HG03439 (cell line): ENCODE measurements around the gene HDAC4.

Experiments used
- ATAC-seq: cut with Tn5 transposase; IDR thresholded peaks from one replicate; pipeline ENCODE4 v1.9.1; 2021; ENCODE audit warnings: mild to moderate bottlenecking, moderate library complexity; ENCODE audit not compliant: unreplicated experiment

HDAC4 gene

DNA sequence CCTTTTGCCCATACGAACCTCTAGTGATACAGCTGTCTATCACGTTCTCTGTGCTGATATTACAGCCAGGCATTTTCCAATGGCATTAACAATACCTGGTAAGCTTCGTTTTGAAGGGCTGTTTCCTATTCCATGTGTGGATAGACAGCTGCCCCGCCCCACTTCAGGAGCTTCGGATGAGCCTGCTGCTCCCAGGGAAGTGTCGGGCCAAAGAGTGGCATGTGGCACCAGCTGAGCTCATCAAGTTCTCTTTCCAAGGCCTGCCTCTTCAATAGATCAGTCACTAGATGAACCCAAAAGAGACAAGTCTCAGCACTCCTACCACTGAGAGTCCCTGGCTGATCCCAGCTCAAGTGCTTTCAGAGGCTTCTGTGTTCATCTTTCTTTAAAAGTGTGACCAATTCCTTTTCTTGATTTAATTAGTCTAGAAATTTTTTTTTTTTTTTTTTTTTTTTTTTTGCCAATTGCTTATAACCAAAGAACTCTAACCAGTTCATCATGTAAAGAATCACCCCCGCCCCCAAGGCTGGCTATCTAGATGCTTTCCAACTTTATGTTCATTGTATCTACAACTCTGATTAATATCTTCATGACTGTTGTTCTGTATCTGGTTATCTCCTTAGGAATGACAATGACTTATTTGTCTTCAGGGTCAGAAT is 46.6 kb downstream of the HDAC4 start:
- no peak for ATAC-seq

DNA sequence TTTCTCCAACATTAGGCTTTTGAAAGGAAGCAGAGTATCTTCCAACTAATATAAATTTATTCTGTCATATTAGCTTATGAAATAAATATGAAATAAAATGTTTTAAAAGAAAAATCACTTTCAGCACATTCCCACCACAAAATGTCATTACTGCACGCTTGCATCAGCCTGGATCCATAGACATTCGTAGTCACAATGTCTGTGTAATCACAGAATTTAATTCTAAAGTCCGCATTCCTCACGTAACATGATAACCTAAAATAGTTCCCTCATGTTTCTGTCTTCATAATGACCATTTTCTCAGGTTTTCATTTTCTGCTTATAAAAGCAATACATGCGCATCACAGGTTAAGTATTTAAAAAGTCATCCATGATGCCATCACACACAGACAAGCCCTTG is 47.1 kb downstream of the HDAC4 start:
- no peak for ATAC-seq

DNA sequence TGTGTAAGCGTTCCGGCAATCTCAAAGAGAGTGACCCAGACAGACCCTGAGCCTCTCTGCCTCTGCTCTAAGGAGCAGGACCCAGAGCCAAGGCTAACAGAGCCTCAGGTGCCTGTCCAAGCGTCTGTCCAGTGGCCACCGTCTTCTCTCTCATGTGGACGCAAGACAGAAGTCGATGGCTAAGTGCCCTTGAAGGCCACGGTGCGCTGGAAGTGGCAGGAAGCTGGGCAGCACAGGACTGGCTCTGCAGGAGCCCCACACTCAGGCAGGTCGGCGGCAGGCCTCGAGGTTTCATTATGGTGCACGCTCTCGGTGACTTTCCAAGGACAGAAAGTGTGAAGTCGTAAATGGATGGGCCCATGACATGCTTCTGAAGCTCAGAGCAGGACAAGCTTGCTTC is 49.1 kb downstream of the HDAC4 start:
- no peak for ATAC-seq

DNA sequence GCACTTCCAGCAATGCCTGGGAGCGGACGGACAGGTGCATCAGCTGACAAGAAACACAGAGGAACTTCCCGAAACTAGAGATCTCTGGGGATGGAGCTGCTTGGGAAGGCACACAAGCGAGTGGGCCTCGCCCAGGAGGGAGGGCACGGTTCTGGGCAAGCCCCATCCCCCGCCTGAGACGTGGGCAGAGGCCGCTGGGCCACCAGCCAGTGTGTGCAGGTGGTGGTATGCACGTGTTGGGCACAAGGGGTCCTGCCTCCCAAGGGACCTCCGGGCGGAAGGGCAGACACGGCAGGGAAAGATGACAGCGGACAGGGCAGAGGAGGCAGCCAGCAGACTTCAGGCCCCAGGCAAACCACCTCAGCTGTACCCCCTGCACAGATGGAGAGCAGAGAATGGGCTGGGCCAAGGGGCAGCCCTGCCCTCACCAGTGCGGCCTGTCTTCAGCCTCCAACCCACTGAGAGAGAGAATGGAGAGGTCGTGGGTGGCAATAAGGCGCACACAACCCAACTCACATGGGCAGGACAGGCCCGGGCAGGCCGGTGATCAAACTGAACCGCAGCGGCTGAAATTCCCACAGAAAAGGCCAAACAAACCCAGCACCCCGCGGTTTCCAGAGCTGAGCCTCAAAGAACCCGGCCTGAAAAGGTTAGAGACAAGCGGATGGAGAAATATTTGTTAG is 51.2 kb downstream of the HDAC4 start:
- ATAC-seq = no peak

DNA sequence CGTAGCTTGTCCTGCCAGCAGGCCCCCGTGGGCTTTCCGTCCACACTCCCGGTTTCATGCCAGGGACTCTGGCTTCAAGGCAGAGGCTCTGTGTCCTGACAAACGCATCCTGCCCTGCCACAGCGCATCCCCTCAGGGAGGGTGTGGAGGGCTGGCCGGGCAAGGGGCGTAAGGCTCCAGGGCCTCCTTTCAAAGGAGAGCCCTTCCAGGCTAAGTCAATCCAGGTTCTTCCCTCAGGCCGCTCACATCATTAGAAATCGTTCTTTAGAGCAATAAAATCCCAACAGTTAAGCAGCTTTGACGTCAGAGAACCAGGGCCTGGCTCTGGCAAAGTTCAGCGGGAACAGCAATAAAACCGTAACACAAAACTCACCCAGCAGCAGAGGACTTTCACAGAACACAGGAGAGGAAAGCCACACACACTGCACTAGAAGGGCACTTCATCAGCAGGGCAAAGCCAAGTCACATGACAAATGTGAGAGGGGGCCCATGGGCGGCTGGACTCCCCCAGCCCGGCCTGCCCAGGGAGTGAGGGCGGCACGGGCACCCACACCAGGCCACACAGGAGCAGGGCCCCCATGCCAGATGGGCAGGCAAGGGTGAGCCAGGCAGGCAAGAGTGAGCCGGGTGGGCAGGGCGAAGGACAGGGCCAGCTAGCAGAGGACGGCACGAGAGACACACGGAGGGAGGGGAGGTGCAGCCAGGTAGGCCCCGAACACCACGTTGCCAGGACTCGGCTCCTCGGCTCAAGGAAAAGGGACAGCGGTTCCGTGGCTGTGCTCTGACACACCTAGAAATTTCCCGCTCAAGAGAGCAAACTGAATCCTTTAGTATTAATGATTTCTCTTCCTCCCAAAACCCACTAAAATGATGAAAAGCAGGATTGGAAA is 52.0 kb downstream of the HDAC4 start:
- no peak for ATAC-seq

DNA sequence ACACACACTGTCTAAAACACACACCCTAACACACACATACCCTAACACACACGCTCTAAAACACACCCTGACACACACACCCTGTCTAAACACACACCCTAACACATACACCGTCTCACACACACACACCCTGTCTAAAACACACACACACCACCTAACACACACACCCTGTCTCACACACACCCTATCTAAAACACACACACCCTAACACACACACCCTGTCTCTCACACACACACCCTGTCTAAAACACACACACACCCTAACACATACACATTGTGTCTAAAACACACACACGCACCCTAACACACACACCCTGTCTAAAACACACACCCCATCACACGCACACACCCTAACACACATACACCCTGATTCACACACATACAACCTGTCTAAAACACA is 54.1 kb downstream of the HDAC4 start:
- no peak for ATAC-seq

DNA sequence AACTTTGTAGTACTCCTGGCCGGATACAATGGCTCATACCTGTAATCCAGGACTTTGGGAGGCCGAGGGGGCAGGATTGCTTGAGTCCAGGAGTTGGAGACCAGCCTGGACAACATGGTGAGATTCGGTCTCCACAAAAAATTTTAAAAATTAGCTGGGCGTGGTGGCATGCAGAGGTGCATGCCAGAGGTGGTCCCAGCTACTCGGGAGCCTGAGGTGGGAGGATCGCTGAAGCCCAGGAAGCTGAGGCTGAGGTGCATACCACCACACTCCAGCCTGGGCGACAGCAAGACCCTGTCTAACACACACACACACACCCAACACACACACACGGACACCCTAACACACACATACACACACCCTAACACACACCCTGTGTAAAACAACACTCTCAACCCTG is 55.6 kb downstream of the HDAC4 start:
- no peak for ATAC-seq

DNA sequence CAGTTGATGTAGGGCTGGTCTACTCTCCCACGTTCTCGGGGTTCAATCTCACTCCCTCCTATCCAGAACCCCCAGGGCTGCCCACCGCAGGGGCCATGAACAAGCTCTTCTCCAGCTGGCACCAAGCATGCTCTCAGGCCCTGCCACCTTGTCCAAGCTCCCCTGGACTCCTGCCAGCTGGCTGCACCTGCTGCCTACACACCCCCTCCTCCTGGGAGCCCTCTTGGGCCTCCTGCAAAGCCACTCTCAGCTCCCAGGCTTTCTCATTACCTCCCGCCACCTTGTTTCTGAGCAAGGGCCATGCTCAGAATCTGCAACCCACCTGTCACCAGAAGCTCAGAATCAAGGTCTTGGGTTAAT is 56.0 kb downstream of the HDAC4 start:
- no peak for ATAC-seq

DNA sequence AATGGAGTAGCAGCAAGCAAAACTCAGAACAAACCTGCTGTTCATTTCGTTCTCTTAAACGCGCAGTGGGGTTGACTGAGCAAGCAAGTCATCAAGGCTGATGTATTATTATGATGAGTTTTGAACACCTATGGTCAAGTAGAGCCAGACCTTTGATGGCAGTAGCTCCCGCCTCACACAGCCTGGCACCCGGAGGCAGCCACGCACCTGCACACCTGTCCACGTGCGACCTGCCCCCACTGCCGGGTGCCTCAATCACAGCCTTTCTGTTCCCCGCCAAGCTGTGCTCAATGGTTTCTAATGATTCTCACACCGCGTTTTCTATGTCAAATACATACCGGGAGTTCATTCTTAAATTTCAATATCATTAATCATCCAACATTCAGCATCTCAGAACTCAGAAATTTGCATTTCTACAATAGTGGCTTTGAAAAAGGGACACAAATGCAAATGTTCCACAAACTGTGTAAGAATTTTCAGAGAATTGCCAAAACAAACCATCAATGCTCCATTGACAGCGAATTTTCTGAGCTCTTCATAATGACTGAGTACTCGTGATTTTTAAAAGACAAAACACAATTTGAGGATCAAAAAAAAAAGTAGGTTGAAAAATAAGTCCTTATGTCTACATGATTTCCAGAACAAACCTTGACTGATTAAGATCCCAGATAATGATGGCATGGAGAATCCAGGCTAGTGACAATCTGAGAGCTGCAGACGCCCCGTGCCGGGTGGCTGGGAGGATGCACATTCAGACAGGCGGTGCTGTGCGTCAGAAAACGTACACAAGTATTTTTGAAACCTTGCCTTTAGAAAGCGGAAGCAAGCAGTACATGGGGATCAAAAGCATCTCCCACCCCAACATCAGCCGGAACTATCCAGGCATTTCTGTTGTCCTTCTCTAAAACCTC is 56.6 kb downstream of the HDAC4 start:
- ATAC-seq = no peak

DNA sequence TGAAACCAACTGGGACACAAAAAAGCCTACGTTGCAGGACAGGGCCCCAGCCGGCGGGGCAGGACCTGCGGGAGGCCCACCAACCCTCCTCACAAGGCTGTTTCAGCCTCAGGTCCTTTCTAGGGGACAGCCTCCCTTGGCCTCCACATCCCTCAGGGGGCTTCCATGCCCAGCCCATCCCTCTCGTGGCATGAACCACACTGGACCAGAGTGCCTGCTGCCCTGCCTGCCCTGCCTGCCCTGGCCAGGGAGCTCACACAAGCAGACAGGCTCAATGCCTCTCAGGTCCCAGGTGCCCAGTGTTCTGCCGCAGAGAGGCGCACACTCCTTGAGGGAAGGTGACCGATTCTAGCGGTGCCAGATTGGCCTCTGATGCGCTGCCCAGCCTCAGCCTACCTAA is 57.4 kb downstream of the HDAC4 start:
- ATAC-seq = no peak

DNA sequence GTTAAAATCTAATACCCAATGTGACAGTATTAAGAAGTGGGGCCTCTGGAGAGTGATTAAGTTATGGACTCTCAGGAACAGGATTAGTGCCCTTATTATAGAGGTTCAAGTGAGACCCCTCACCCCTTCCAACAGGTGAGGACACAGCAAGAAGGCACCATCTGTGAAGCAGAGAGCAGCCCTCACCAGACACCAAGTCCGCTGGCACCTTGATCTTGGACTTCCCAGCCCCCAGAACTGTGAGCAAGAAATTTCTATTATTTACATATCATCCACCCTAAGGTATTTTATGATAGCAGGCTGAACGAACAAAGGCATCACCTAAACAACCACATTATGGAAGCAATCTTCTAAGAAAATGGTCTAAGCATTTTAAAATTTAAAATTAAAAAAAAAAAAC is 59.0 kb downstream of the HDAC4 start:
- ATAC-seq = no peak

DNA sequence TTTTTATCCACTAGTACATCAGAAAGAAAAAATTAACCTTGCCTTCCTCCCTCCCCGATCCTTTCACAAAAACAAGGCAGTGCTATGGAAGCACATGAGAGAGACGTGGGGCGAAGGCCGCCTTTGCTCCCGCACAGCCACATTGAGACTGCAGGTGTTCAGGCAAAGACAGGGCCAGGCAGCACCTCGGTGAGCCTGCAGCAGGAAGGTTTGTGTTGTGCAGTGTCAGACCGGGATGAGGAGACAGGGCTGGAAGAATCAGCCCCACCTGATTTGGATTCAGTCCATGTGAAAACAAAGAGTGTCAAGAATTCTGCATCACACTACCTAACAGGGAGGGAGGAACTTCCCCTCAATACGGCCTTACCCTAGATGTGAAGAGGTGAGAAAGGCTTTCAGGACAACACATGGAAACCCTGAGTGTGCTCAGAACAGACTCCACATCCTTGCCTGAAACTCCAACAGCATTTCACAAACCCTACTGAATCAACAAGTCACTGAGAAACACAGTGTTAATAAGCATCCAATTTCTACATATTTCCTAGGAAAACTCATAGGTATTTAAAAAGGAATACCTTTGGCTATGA is 59.6 kb downstream of the HDAC4 start:
- no peak for ATAC-seq

DNA sequence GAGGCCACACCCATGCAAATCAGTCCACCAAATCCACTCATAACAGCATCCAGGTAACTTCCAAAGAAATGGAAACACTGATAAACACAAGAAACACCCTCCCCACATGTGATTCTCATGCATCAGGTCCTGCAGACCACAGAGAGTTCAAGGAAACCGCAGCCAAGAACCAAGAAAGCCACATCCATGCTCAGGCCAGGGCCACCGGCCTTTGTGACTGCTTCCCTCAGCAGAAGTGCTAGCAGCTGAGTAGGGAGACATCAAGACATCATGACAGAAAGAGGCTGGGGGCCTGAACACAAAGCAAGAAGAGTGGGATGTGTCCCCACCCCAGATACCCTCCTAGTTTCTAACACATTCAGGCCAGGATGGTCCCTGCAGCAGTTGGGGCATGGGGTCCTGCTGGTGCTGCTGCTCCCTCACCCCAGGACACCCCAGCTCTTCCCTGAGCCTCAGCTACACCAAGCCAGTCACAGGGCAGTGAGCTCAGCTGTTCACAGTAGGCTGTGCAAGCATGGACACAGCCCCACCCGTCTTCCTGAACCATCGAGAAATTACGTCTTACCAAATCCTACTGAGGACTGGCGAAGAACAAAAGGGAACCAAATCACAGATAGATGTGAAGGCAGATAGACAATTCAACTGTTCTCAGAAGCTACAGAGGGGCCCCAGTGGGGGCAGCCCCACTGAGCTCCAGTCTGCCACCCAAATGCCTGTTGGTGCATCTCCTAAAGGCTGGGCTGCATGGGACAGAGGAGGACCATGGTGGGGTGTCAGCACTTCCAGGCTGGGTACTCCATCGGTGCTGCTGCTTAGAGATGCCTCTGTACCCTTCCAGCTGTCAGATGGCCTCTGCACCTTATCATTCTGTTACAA is 60.9 kb downstream of the HDAC4 start:
- ATAC-seq = no peak

DNA sequence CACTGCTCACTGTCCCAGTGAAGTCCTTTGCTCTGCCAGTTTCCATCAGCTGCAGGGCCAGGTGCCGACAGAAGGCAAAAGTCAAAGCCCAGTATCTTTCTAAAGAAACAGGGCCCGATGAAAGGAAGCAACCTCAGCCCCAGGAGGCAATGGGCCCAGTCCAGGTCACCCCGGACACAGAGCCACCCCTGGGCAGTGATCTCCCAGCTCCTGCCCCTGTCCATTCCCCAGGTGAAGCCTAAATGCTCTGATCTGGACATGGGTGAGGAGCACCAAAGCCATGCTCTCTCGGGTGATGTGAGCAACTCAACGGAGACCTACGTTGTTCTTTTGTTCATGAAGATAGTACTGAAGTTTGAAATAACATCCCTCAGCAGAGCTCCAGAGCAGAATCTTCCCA is 61.6 kb downstream of the HDAC4 start:
- no peak for ATAC-seq

DNA sequence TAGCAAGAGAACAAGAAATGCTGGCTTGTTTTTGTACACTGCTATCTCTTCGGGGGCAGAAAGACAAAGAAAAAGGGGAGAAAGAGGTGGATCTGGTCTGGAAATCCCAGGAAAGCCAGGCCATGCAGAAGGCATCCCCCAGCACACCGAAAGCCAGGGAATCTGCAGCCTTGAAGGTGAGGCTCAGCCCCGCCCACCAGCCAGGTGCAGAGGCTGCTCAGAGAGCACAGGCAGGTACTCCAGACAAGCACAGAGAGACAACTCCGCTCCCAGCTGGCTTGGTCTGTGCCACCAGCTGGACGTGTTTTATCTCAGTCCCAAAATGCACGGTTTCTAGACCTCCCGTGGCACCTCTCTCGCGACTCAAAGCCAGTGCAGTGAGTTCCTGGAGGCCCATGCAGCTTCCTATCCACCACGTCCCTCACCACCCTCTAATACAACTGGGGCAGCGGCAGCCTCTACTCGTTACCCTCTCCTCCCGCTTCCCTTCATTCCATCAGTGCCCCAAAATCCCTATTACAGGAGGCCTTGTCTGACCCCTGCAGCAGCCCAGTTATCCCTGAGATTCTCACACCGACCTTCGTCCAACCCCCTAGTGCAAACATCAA is 62.8 kb downstream of the HDAC4 start:
- ATAC-seq = no peak

DNA sequence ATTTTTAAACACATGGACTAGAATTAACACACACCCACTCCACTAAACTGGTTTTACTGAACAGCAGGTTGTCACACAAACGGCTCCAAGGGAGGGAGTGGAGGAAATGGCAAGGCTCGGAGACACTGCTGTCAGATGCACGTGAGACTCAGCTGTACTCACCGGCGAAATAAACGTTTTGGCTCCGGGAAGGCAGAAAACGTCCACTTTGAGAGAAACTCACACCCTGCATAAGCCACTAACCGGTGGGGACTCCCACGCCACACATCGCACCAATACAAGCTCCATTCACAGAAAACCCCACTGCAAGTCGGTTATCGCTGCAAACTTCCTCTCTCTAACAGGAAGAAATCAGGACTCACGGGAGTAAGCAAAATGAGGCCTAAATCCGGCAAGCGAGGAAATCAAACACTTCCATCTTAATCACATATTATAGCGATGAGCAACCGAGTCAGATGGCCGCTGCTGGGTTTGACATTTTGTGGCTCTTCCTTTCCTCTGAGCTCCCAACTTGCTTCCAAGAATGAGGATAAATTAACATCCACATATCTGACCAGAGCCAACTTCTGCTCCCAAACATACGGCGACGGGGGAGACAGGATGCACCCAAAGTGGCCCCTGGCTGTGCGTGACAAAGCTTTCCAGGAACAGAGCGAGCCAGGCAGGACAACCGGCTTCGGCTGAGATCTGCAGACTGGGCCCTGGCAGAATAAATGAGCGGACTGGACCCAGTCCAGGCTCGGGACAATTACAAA is 63.5 kb downstream of the HDAC4 start:
- no peak for ATAC-seq

DNA sequence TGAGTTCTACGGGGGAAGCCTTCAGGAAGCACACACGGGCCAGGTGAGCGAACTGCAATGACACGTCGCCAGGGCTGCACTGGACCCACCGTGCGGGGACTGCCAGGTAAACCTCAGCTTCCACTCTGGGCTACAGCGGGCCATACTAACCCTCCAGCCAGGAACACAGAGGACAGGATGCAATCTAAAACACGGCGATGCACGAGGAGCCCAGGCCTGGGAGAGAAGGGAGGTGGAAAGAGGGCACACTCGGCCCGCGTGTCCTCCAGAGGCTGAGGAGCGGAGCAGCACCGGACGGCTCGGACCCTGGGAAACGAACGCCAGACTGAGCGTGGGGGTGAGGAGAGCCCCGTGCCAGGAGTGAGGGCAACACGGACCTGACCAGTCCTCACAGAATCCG is 69.3 kb downstream of the HDAC4 start:
- ATAC-seq = no peak

DNA sequence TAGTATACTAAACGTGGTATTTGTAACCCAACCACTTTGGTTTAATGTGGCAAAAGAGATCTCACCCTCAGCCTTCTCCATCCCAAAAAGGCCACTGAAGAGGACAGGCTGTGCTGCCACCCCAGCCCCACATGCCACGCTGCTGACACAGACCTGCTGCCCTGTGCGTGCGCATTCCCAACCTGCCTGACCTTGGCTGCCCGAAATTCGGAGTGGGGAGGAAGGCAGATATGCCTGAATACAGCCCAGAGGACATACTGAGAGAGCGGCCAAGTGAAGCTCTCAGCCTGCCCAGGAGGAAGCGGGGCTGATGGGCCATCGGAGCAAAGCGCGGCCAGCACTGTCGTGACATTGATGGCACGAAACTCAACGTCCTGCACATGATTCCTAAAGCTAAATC is 70.0 kb downstream of the HDAC4 start:
- no peak for ATAC-seq
